Endothelial cell of umbilical vein (primary cell): ENCODE results near the gene AIF1L. TPM values are rescaled to one million over a fixed set of nuclear protein-coding genes. Genes with fewer than 3 reads are reported as not detected.
A peak's percentile ranks its signal among the peaks of the same experiment; 100 is the strongest.

Experiments used
- BruUV-seq: library from RNA; stranded (reverse); fragments of 400-500 nt; replicated peaks from 2 replicates; lab custom pipeline; 2021; lab: Mats Ljungman, UMichigan
- CTCF ChIA-PET: fragments of 300-600, 350-600 bp; sonication (Branson Sonifier 250); formaldehyde crosslinking; loops from one replicate; lab custom pipeline; 2021; ENCODE audit warnings: antibody characterized with exemption, inconsistent platforms; lab: Charles Lee
- POLR2A ChIA-PET: fragments of 300-600, 350-600 bp; sonication (Branson Sonifier 250); formaldehyde crosslinking; loops from one replicate; lab custom pipeline; 2021; ENCODE audit warnings: antibody characterized with exemption, inconsistent platforms; lab: Charles Lee
- DNase-seq: peaks from one replicate; pipeline ENCODE4 v3.0.0-alpha.2; 2011; ENCODE audit warnings: low read depth, low spot score
- FAIRE-seq: peaks from 2 replicates; lab custom pipeline; 2011; peaks lifted over from hg19 to GRCh38; lab: Jason Lieb, UNC
- H2AFZ ChIP-seq: 2 replicates; pipeline ENCODE4 v1.6.0; 2012; ENCODE audit warnings: low read depth, low read length, control low read depth, inconsistent platforms
- H3K27ac ChIP-seq: 2 replicates; pipeline ENCODE4 v1.5.1; 2011; ENCODE audit warnings: low read depth, mild to moderate bottlenecking, control low read depth, low read length, moderate library complexity; ENCODE audit not compliant: insufficient read depth
- H3K27me3 ChIP-seq, 2 experiments: 2 replicates each; pipeline versions ENCODE4 v1.6.0 to v1.6.1; 2011; ENCODE audit warnings: low read length in 2 of 2, mixed read lengths in 1 of 2; ENCODE audit not compliant: control insufficient read depth in 2 of 2, insufficient read depth in 2 of 2
- H3K36me3 ChIP-seq, 2 experiments: 2 replicates in 1 of 2; 3 replicates in 1 of 2; pipeline ENCODE4 v1.5.1; 2011; ENCODE audit warnings: low read length in 2 of 2, mild to moderate bottlenecking in 1 of 2, moderate library complexity in 1 of 2; ENCODE audit not compliant: control insufficient read depth in 2 of 2, insufficient read depth in 2 of 2; ENCODE audit errors: extremely low read depth in 1 of 2
- H3K4me1 ChIP-seq: 3 replicates; pipeline ENCODE4 v1.5.1; 2011; ENCODE audit warnings: mild to moderate bottlenecking, low read length; ENCODE audit not compliant: control insufficient read depth, insufficient read depth; ENCODE audit errors: extremely low read depth
- H3K4me2 ChIP-seq: 2 replicates; pipeline ENCODE4 v1.6.1; 2011; ENCODE audit warnings: low read length, control low read depth, mixed read lengths; ENCODE audit not compliant: insufficient read depth
- H3K4me3 ChIP-seq, 3 experiments: fragments of 200-600 bp in 1 of 3; sonication (generic), shearing (Covaris generic) in 1 of 3; replicated peaks in 1 of 3; 2 replicates each; pipeline ENCODE4 v1.5.1; 2011 to 2016; ENCODE audit warnings: control low read depth in 3 of 3, low read length in 3 of 3, mild to moderate bottlenecking in 2 of 3, inconsistent platforms in 1 of 3, low read depth in 1 of 3, moderate library complexity in 1 of 3; ENCODE audit not compliant: insufficient read depth in 1 of 3
- H3K79me2 ChIP-seq: 2 replicates; pipeline ENCODE4 v1.6.0; 2012; ENCODE audit warnings: low read length, inconsistent platforms; ENCODE audit not compliant: control insufficient read depth, insufficient read depth
- H3K9ac ChIP-seq: replicated peaks from 2 replicates; pipeline ENCODE3; 2011; ENCODE audit warnings: low read length, control low read depth; ENCODE audit not compliant: insufficient read depth; ENCODE audit errors: extremely low read depth
- H3K9me1 ChIP-seq: replicated peaks from 3 replicates; pipeline ENCODE4 v1.6.0; 2011; ENCODE audit warnings: mild to moderate bottlenecking, low read length; ENCODE audit not compliant: control insufficient read depth, insufficient read depth; ENCODE audit errors: extremely low read depth
- H3K9me3 ChIP-seq: replicated peaks from 2 replicates; pipeline ENCODE4 v1.5.1; 2012; ENCODE audit warnings: low read length, inconsistent platforms; ENCODE audit not compliant: control insufficient read depth, insufficient read depth
- H4K20me1 ChIP-seq: replicated peaks from 2 replicates; pipeline ENCODE3; 2011; ENCODE audit warnings: mild to moderate bottlenecking, low read length; ENCODE audit not compliant: control insufficient read depth, insufficient read depth; ENCODE audit errors: extremely low read depth
- EZH2 ChIP-seq: IDR thresholded peaks from 2 replicates; pipeline ENCODE4 v1.6.1; 2012; ENCODE audit warnings: borderline replicate concordance, low read depth, mild to moderate bottlenecking, moderate library complexity, low read length, inconsistent platforms; ENCODE audit not compliant: severe bottlenecking
- FOS ChIP-seq: IDR thresholded peaks from 2 replicates; pipeline ENCODE4 v1.6.1; 2011; ENCODE audit warnings: mild to moderate bottlenecking, low read length, moderate library complexity, borderline replicate concordance; ENCODE audit not compliant: insufficient read depth
- GATA2 ChIP-seq: IDR thresholded peaks from 2 replicates; pipeline ENCODE4 v1.7.0; 2011; ENCODE audit warnings: low read depth, mild to moderate bottlenecking, moderate library complexity, mixed read lengths, low read length; ENCODE audit not compliant: insufficient read length, insufficient read depth
- JUN ChIP-seq: IDR thresholded peaks from 2 replicates; pipeline ENCODE4 v1.6.1; 2011; ENCODE audit warnings: borderline replicate concordance, low read depth; ENCODE audit not compliant: insufficient read length, insufficient read depth
- MAX ChIP-seq: IDR thresholded peaks from 2 replicates; pipeline ENCODE4 v1.6.1; 2011; ENCODE audit not compliant: insufficient read depth, insufficient read length
- MYC ChIP-seq: IDR thresholded peaks from one replicate; pipeline ENCODE4 v1.6.1; 2011; ENCODE audit warnings: mild to moderate bottlenecking, low read depth, low read length
- POLR2A ChIP-seq: IDR thresholded peaks from 2 replicates; pipeline ENCODE4 v1.6.1; 2012; ENCODE audit warnings: low read depth, mild to moderate bottlenecking, control low read depth, low read length
- POLR2AphosphoS5 ChIP-seq: IDR thresholded peaks from 2 replicates; pipeline ENCODE4 v1.6.1; 2012; ENCODE audit warnings: low read depth, mild to moderate bottlenecking, control low read depth, low read length, moderate library complexity; ENCODE audit not compliant: insufficient read depth
- dilution Hi-C: fragments of 300-500 bp; cut with MboI; formaldehyde crosslinking; loops from one replicate; pipeline ENCODE4 v1.15.0; 2019; ENCODE audit warnings: low sequenced_read_pairs; ENCODE audit not compliant: extremely low pct_ligation_motif_present
- intact Hi-C: fragments of 100-400 bp; cut with micrococcal nuclease; formaldehyde crosslinking; loops from one replicate; pipeline ENCODE4 v1.10.0; 2022
- polyA plus RNA-seq, 4 experiments: library from polyadenylated mRNA; depleted of rRNA in 3 of 4; stranded (reverse) in 3 of 4; unstranded in 1 of 4; fragments of >200 nt; gene quantifications; 2 replicates each; pipeline versions ENCODE4 v1.2.1 to v1.2.3, GENCODE V29; 2011 to 2012; ENCODE audit warnings: missing spikeins in 1 of 4
- total RNA-seq: library from RNA; stranded (reverse); gene quantifications from 2 replicates; pipeline ENCODE4 v1.2.3, GENCODE V29; 2021
- TF ChIP-seq, protein P1 (sequence below), 2 donors: IDR thresholded peaks; 1 replicate in 1 of 2; 2 replicates in 1 of 2; pipeline ENCODE4 v1.5.1; 2011; ENCODE audit warnings: low read length in 2 of 2, mild to moderate bottlenecking in 2 of 2, moderate library complexity in 2 of 2, control low read depth in 1 of 2, inconsistent platforms in 1 of 2, low read depth in 1 of 2; ENCODE audit not compliant: insufficient read depth in 1 of 2; ENCODE audit errors: extremely low read depth in 1 of 2

Gene AIF1L
- total and polyA plus RNA-seq, 2 donors (not counting 3 experiments of a cell fraction or from before 2014, with no cell fraction given) = 17.8 to 39.7 TPM

DNA sequence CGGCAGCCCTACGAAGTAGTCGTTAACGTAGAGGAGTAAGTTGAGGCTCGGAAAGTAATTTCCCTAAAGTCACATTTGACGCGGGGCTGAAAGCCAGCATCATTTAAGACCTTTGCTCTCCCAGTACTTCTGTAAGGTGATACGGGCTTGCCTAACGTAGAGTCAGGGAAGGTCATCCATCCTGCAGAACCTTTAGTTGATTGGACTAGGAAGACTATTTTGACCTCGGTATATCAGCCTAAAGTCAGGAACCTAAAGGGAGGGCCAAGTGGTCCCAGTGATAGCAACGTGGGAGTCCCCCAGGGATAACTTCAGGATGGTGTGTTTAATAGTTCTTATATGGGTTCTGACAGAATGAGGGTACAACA is 29.7 kb downstream of the AIF1L start:
- no peaks in the 10 kb centered on the region for H4K20me1 ChIP-seq
- peak overlapping the region; percentile 30 to 83 (median 62) for H3K4me3 ChIP-seq
- no peak for TF ChIP-seq MYC
- TF ChIP-seq JUN = no peak
- TF ChIP-seq MAX = no peak
- no peak for TF ChIP-seq GATA2
- no peak for TF ChIP-seq FOS
- H2AFZ ChIP-seq = peak overlapping the region; percentile 9
- intact Hi-C loops (no loop called here), dilution Hi-C loops (no loop called here)
- BruUV-seq = no TSS peak
- ChIA-PET POLR2A (interaction anchor here (1.4 kb wide), 1 partner anchor 9 kb away, joined by 7 read pairs; no protein-coding TSS in a partner anchor), CTCF (interaction anchor here (1.7 to 2.2 kb wide), 2 partner anchors 29 to 69 kb away, joined by 10 to 17 read pairs; partner anchors contain the start of gene AIF1L)
- peak overlapping the region; percentile 66 for H3K4me2 ChIP-seq
- H3K27me3 ChIP-seq = no peaks in the 10 kb centered on the region
- peaks cover 17% of the 10 kb centered on the region for H3K79me2 ChIP-seq
- DNase-seq (no peak), FAIRE-seq (peak; percentile 49)
- H3K9me1 ChIP-seq = no peaks in the 10 kb centered on the region
- peaks cover 11% of the 10 kb centered on the region for H3K4me1 ChIP-seq
- H3K9ac ChIP-seq = peak overlapping the region; percentile 89
- peak overlapping the region; percentile 41 for H3K27ac ChIP-seq
- H3K9me3 ChIP-seq = no peaks in the 10 kb centered on the region
- H3K36me3 ChIP-seq = peaks cover 8 to 10% of the 10 kb centered on the region in 2 experiments

- intact Hi-C loops (no loop called here), dilution Hi-C loops (no loop called here)
- H4K20me1 ChIP-seq = no peaks in the 10 kb centered on the region
- no peak overlapping the region for H3K9ac ChIP-seq
- H3K9me1 ChIP-seq = no peaks in the 10 kb centered on the region
- H3K27ac ChIP-seq = no peak overlapping the region
- peaks cover 17% of the 10 kb centered on the region for H3K79me2 ChIP-seq
- H3K9me3 ChIP-seq = no peaks in the 10 kb centered on the region
- H2AFZ ChIP-seq = no peak overlapping the region
- ChIA-PET POLR2A (no interaction called here), CTCF (interaction anchor here (0.6 to 1.6 kb wide), 2 partner anchors 72 to 628 kb away, joined by 7 read pairs; no protein-coding TSS in a partner anchor)
- no peak for DNase-seq
- TF ChIP-seq MAX (no peak), POLR2A (no peak), POLR2AphosphoS5 (no peak), GATA2 (no peak), FOS (no peak), JUN (no peak), MYC (no peak), EZH2 (no peak)
- TF ChIP-seq, protein P1, sequence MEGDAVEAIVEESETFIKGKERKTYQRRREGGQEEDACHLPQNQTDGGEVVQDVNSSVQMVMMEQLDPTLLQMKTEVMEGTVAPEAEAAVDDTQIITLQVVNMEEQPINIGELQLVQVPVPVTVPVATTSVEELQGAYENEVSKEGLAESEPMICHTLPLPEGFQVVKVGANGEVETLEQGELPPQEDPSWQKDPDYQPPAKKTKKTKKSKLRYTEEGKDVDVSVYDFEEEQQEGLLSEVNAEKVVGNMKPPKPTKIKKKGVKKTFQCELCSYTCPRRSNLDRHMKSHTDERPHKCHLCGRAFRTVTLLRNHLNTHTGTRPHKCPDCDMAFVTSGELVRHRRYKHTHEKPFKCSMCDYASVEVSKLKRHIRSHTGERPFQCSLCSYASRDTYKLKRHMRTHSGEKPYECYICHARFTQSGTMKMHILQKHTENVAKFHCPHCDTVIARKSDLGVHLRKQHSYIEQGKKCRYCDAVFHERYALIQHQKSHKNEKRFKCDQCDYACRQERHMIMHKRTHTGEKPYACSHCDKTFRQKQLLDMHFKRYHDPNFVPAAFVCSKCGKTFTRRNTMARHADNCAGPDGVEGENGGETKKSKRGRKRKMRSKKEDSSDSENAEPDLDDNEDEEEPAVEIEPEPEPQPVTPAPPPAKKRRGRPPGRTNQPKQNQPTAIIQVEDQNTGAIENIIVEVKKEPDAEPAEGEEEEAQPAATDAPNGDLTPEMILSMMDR (IDR thresholded peaks at IDR 0.05; ENCODE audit: extremely low read depth in 1 of 2, insufficient read depth in 1 of 2, low read depth in 1 of 2, low read length in 2 of 2) = no peak
- no TSS peak for BruUV-seq
- peaks cover 20 to 21% of the 10 kb centered on the region in 2 experiments for H3K36me3 ChIP-seq
- H3K4me1 ChIP-seq = peaks cover 11% of the 10 kb centered on the region
- no peak overlapping the region for H3K4me3 ChIP-seq
- no peaks in the 10 kb centered on the region for H3K27me3 ChIP-seq
- H3K4me2 ChIP-seq = no peak overlapping the region
- no peak for FAIRE-seq
These were observed 32.9 kb downstream of the AIF1L start for GRCh38 chr9:131129183-131129582.
